ENCODE results near the gene HOXA5. TPM values are rescaled to one million over a fixed set of nuclear protein-coding genes. Genes with fewer than 3 reads are reported as not detected.
A peak's percentile ranks its signal among the peaks of the same experiment; 100 is the strongest.

HOXA5 gene
- total and polyA plus RNA-seq, 10 of the 15 experiments (the other 5 are each of a cell fraction or from before 2014, with no cell fraction given) = 0.05 to 0.13 TPM; not detected in 8

GRCh38 chr7:27095897-27096767 lies 47.3 kb downstream of the HOXA5 start, which contains the start of gene HOXA1:
Gene HOXA1 (minus strand): TSS chr7:27096000. CDS start chr7:27095912, 88 bp downstream.
- Histone ChIP-seq H3K27me3 (replicated peaks in 1 of 2; ENCODE audit: control insufficient read depth in 2 of 2, insufficient read depth in 2 of 2, low read length in 1 of 2) (peaks cover 0 to 7% of the 10 kb centered on the region in 2 experiments; a peak in 3 of 4 replicates), H3K79me2 (ENCODE audit: control insufficient read depth, insufficient read depth, low read length) (no peaks in the 10 kb centered on the region)
- peak; percentile 83 for FAIRE-seq
- peak; percentile 48; the same call in 1 of the 2 replicates for TF ChIP-seq RB1 (IDR thresholded peaks at IDR 0.05; ENCODE audit: borderline replicate concordance)
- TF ChIP-seq, protein P1, sequence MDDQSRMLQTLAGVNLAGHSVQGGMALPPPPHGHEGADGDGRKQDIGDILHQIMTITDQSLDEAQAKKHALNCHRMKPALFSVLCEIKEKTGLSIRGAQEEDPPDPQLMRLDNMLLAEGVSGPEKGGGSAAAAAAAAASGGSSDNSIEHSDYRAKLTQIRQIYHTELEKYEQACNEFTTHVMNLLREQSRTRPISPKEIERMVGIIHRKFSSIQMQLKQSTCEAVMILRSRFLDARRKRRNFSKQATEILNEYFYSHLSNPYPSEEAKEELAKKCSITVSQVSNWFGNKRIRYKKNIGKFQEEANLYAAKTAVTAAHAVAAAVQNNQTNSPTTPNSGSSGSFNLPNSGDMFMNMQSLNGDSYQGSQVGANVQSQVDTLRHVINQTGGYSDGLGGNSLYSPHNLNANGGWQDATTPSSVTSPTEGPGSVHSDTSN (IDR thresholded peaks at IDR 0.05; ENCODE audit: insufficient replicate concordance, low read depth, low read length) = peak; percentile 72
- TF ChIP-seq IKZF1 (conservative IDR thresholded peaks at IDR 0.05) = no peak; the same call in 1 of the 2 replicates
- TF ChIP-seq ETV6 (conservative IDR thresholded peaks at IDR 0.05 in 1 of 2, IDR thresholded peaks at IDR 0.05 in 1 of 2; ENCODE audit: borderline replicate concordance in 1 of 2, low read depth in 1 of 2) = no peak
- peak; percentile 91 for TF ChIP-seq USF1 (IDR thresholded peaks at IDR 0.05; ENCODE audit: borderline replicate concordance, extremely low read length, insufficient read depth, low read depth, low read length)
- TF ChIP-seq CHD1 (IDR thresholded peaks at IDR 0.05; ENCODE audit: low read depth, low read length) = no peak
- TF ChIP-seq BHLHE40 (IDR thresholded peaks at IDR 0.05; ENCODE audit: borderline replicate concordance in 1 of 2, low read depth in 2 of 2, low read length in 1 of 2) = peak; percentile 26 to 75; a peak in 2 of 4 replicates
- TF ChIP-seq, protein P2, sequence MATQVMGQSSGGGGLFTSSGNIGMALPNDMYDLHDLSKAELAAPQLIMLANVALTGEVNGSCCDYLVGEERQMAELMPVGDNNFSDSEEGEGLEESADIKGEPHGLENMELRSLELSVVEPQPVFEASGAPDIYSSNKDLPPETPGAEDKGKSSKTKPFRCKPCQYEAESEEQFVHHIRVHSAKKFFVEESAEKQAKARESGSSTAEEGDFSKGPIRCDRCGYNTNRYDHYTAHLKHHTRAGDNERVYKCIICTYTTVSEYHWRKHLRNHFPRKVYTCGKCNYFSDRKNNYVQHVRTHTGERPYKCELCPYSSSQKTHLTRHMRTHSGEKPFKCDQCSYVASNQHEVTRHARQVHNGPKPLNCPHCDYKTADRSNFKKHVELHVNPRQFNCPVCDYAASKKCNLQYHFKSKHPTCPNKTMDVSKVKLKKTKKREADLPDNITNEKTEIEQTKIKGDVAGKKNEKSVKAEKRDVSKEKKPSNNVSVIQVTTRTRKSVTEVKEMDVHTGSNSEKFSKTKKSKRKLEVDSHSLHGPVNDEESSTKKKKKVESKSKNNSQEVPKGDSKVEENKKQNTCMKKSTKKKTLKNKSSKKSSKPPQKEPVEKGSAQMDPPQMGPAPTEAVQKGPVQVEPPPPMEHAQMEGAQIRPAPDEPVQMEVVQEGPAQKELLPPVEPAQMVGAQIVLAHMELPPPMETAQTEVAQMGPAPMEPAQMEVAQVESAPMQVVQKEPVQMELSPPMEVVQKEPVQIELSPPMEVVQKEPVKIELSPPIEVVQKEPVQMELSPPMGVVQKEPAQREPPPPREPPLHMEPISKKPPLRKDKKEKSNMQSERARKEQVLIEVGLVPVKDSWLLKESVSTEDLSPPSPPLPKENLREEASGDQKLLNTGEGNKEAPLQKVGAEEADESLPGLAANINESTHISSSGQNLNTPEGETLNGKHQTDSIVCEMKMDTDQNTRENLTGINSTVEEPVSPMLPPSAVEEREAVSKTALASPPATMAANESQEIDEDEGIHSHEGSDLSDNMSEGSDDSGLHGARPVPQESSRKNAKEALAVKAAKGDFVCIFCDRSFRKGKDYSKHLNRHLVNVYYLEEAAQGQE (IDR thresholded peaks at IDR 0.05; ENCODE audit: low read depth, low read length) = no peak
- peak; percentile 20; the same call in 1 of the 2 replicates for TF ChIP-seq GATAD2B (conservative IDR thresholded peaks at IDR 0.05; ENCODE audit: low read depth)
- no peak for TF ChIP-seq NRF1 (conservative IDR thresholded peaks at IDR 0.05; ENCODE audit: low read depth, low read length)
- TF ChIP-seq HDGF (IDR thresholded peaks at IDR 0.05) = no peak
- TF ChIP-seq NR2C2 (IDR thresholded peaks at IDR 0.05; ENCODE audit: borderline replicate concordance, control insufficient read depth, insufficient read length, low read depth) = no peak
- no peak for TF ChIP-seq SREBF2 (IDR thresholded peaks at IDR 0.05; ENCODE audit: low read length)
- TF ChIP-seq MAX (IDR thresholded peaks at IDR 0.05; ENCODE audit: low read depth, low read length) = 0 out of 2 replicates have a peak, but pooled peaks have one; percentile 46
- TF ChIP-seq TCF3 (IDR thresholded peaks at IDR 0.05; ENCODE audit: borderline replicate concordance, insufficient read depth, low read depth, low read length) = no peak

More at GRCh38 chr7:27095897-27096767, 47.3 kb downstream of the HOXA5 start, which contains the start of gene HOXA1:
- ChIA-PET SMC1A (ENCODE audit: uncharacterized antibody, unreplicated experiment) (interaction anchor here (0.6 to 7.9 kb wide), 10 partner anchors 10 to 242 kb away, joined by 3 to 110 read pairs (median 4); no protein-coding TSS in a partner anchor), RAD21 (ENCODE audit: unreplicated experiment) (interaction anchor here (0.6 to 2.4 kb wide), 17 partner anchors 9 to 406 kb away, joined by 3 to 23 read pairs (median 4); partner anchors contain the start of gene SKAP2), POLR2A (interaction anchor here (0.7 to 2.5 kb wide), 7 partner anchors 11 to 412 kb away, joined by 3 to 15 read pairs (median 4); partner anchors contain the start of gene SKAP2), CTCF (interaction anchor here (0.6 to 2.2 kb wide), 10 partner anchors 9 to 416 kb away, joined by 3 to 10 read pairs (median 4); partner anchors contain the start of gene HOXA3)
- Histone ChIP-seq H3K9me3 (replicated peaks; ENCODE audit: control insufficient read depth, insufficient read depth, low read length) (no peaks in the 10 kb centered on the region), H3K9ac (ENCODE audit: control insufficient read depth, insufficient read depth, low read length) (peak within 1 kb of the TSS; percentile 56), H3K4me2 (ENCODE audit: control insufficient read depth, insufficient read depth) (peak within 1 kb of the TSS; percentile 94), H2AFZ (ENCODE audit: control insufficient read depth, low read depth, low read length) (peak within 1 kb of the TSS; percentile 82), H3K4me1 (ENCODE audit: control insufficient read depth, insufficient read depth, low read length) (peaks cover 6% of the 10 kb centered on the region), H4K20me1 (ENCODE audit: control insufficient read depth, insufficient read depth) (no peaks in the 10 kb centered on the region), H3K27ac (ENCODE audit: control insufficient read depth, insufficient read depth) (no peak within 1 kb of the TSS), H3K4me3 (peak within 1 kb of the TSS; percentile 92), H3K36me3 (ENCODE audit: control insufficient read depth in 2 of 2, insufficient read depth in 2 of 2, low read length in 1 of 2) (no peaks in the 10 kb centered on the region)
- ATAC-seq = peak; percentile 92
- intact Hi-C loops (cut with micrococcal nuclease; ENCODE audit: unreplicated experiment) = loop anchor here (2.0 kb wide), 1 partner anchor 239 kb away; no protein-coding TSS in a partner anchor
- in situ Hi-C loops (cut with MboI) = no loop called here
- WGBS (ENCODE audit: insufficient coverage, insufficient replicate concordance, low lambda C conversion rate, missing lambda C conversion rate) = under 1% methylated on average over 60 of the region's 68 CpGs
- DNase-seq (ENCODE audit: low read depth, low spot score) = peak; percentile 48
- BruUV-seq (replicated peaks) = TSS peak; percentile 63
